H9 (cell line): ENCODE data around the gene CNPY2. TPM values are rescaled to one million over a fixed set of nuclear protein-coding genes. Genes with fewer than 3 reads are reported as not detected.
A peak's percentile ranks its signal among the peaks of the same experiment; 100 is the strongest.
"Not testable (repeated sequence)": the region's sequence is repeated elsewhere in the genome, so short reads cannot be mapped to it uniquely, and the experiment has no call there.

ENCODE experiments used
- DNase-seq: peaks from one replicate; pipeline ENCODE4 v3.0.0-alpha.2; 2017
- H2AFZ ChIP-seq: one replicate; pipeline ENCODE4 v1.6.1; 2013; ENCODE audit warnings: mild to moderate bottlenecking, low read length, control low read depth, moderate library complexity
- H2AK5ac ChIP-seq: 2 replicates; pipeline ENCODE4 v1.6.1; 2013; ENCODE audit warnings: low read length, control low read depth, mixed read lengths; ENCODE audit not compliant: insufficient read length
- H2BK120ac ChIP-seq: one replicate; pipeline ENCODE4 v1.6.1; 2013; ENCODE audit warnings: low read depth, mild to moderate bottlenecking, low read length, control low read depth, inconsistent platforms; ENCODE audit not compliant: poor library complexity, severe bottlenecking
- H2BK12ac ChIP-seq: 2 replicates; pipeline ENCODE4 v1.6.1; 2013; ENCODE audit warnings: low read length, control low read depth, mixed read lengths, low read depth; ENCODE audit not compliant: insufficient read length
- H2BK15ac ChIP-seq: 2 replicates; pipeline ENCODE4 v1.6.1; 2013; ENCODE audit warnings: low read depth, low read length, control low read depth
- H2BK20ac ChIP-seq: one replicate; pipeline ENCODE4 v1.6.1; 2013; ENCODE audit warnings: low read depth, mild to moderate bottlenecking, low read length, control low read depth, inconsistent platforms; ENCODE audit not compliant: poor library complexity, severe bottlenecking
- H2BK5ac ChIP-seq: 2 replicates; pipeline ENCODE4 v1.6.1; 2013; ENCODE audit warnings: low read length, control low read depth, mixed read lengths; ENCODE audit not compliant: insufficient read length
- H3K14ac ChIP-seq: 2 replicates; pipeline ENCODE4 v1.6.1; 2013; ENCODE audit warnings: low read length, control low read depth; ENCODE audit not compliant: insufficient read depth
- H3K18ac ChIP-seq: 2 replicates; pipeline ENCODE4 v1.6.1; 2013; ENCODE audit warnings: low read depth, mild to moderate bottlenecking, mixed read lengths, low read length, control low read depth; ENCODE audit not compliant: insufficient read length
- H3K23ac ChIP-seq: 2 replicates; pipeline ENCODE4 v1.6.1; 2013; ENCODE audit warnings: low read length, control low read depth, mixed read lengths, low read depth; ENCODE audit not compliant: insufficient read length
- H3K23me2 ChIP-seq: 2 replicates; pipeline ENCODE4 v1.6.1; 2013; ENCODE audit warnings: low read depth, mild to moderate bottlenecking, mixed read lengths, low read length, control low read depth; ENCODE audit not compliant: insufficient read length, poor library complexity, severe bottlenecking
- H3K27ac ChIP-seq: 2 replicates; pipeline ENCODE4 v1.5.1; 2013; ENCODE audit warnings: low read length, control low read depth, mixed read lengths, low read depth; ENCODE audit not compliant: insufficient read length
- H3K27me3 ChIP-seq: 2 replicates; pipeline ENCODE4 v1.6.1; 2013; ENCODE audit warnings: low read length, control low read depth, inconsistent platforms; ENCODE audit not compliant: insufficient read depth
- H3K4ac ChIP-seq: 2 replicates; pipeline ENCODE4 v1.6.1; 2013; ENCODE audit warnings: low read depth, mild to moderate bottlenecking, control low read depth, inconsistent platforms, low read length, moderate library complexity
- H3K4me1 ChIP-seq: 2 replicates; pipeline ENCODE4 v1.6.1; 2013; ENCODE audit warnings: low read length, control low read depth, inconsistent platforms; ENCODE audit not compliant: insufficient read depth
- H3K4me2 ChIP-seq: 2 replicates; pipeline ENCODE4 v1.6.1; 2013; ENCODE audit warnings: low read length, control low read depth, mixed read lengths; ENCODE audit not compliant: insufficient read length, insufficient read depth
- H3K56ac ChIP-seq: 2 replicates; pipeline ENCODE4 v1.6.1; 2013; ENCODE audit warnings: low read depth, mild to moderate bottlenecking, mixed read lengths, low read length, control low read depth; ENCODE audit not compliant: insufficient read length
- H3K79me1 ChIP-seq: 2 replicates; pipeline ENCODE4 v1.6.1; 2013; ENCODE audit warnings: low read depth, mild to moderate bottlenecking, moderate library complexity, low read length, control low read depth, inconsistent platforms; ENCODE audit not compliant: insufficient read depth, poor library complexity, severe bottlenecking
- H3K79me2 ChIP-seq: 2 replicates; pipeline ENCODE4 v1.6.1; 2013; ENCODE audit warnings: low read length, control low read depth, inconsistent platforms; ENCODE audit not compliant: insufficient read depth
- H3K9ac ChIP-seq: 2 replicates; pipeline ENCODE4 v1.6.1; 2013; ENCODE audit warnings: low read length, control low read depth, mixed read lengths; ENCODE audit not compliant: insufficient read length; ENCODE audit errors: extremely low read depth
- H3K9me3 ChIP-seq: one replicate; pipeline ENCODE4 v1.6.1; 2013; ENCODE audit warnings: low read depth, low read length, inconsistent platforms; ENCODE audit not compliant: control insufficient read depth
- H3T11ph ChIP-seq: one replicate; pipeline ENCODE4 v1.6.1; 2013; ENCODE audit warnings: mild to moderate bottlenecking, low read length, control low read depth, inconsistent platforms
- H4K20me1 ChIP-seq: one replicate; pipeline ENCODE4 v1.6.1; 2013; ENCODE audit not compliant: control insufficient read depth, insufficient read length, insufficient read depth
- H4K5ac ChIP-seq: 2 replicates; pipeline ENCODE4 v1.6.1; 2013; ENCODE audit warnings: low read depth, mild to moderate bottlenecking, mixed read lengths, low read length, control low read depth; ENCODE audit not compliant: insufficient read length
- H4K8ac ChIP-seq: replicated peaks from 2 replicates; pipeline ENCODE4 v1.6.1; 2013; ENCODE audit warnings: low read length, control low read depth, mixed read lengths, low read depth; ENCODE audit not compliant: insufficient read length
- H4K91ac ChIP-seq: 2 replicates; pipeline ENCODE4 v1.6.1; 2013; ENCODE audit warnings: low read depth, mild to moderate bottlenecking, moderate library complexity, mixed read lengths, low read length, control low read depth; ENCODE audit not compliant: insufficient read length
- H3K27ac Mint-ChIP-seq, 3 experiments: 2 replicates in 2 of 3; 3 replicates in 1 of 3; pipeline ENCODE4 v1.8.0; 2020 to 2021; ENCODE audit warnings: mixed read lengths in 3 of 3, mild to moderate bottlenecking in 1 of 3, moderate library complexity in 1 of 3
- H3K27me3 Mint-ChIP-seq: 2 replicates; pipeline ENCODE4 v1.8.0; 2021; ENCODE audit warnings: low read depth, mild to moderate bottlenecking, moderate library complexity, mixed read lengths
- H3K36me3 Mint-ChIP-seq, 3 experiments: 2 replicates in 2 of 3; 3 replicates in 1 of 3; pipeline ENCODE4 v1.8.0; 2020 to 2021; ENCODE audit warnings: low read depth in 3 of 3, mixed read lengths in 3 of 3; ENCODE audit not compliant: insufficient read depth in 1 of 3
- H3K4me1 Mint-ChIP-seq, 2 experiments: 2 replicates each; pipeline ENCODE4 v1.8.0; 2020; ENCODE audit warnings: mixed read lengths in 2 of 2
- H3K4me3 Mint-ChIP-seq, 2 experiments: 2 replicates in 1 of 2; 3 replicates in 1 of 2; pipeline ENCODE4 v1.8.0; 2020 to 2021; ENCODE audit warnings: mild to moderate bottlenecking in 2 of 2, mixed read lengths in 2 of 2, moderate library complexity in 1 of 2
- H3K9me3 Mint-ChIP-seq, 2 experiments: 2 replicates in 1 of 2; 3 replicates in 1 of 2; pipeline ENCODE4 v1.8.0; 2020; ENCODE audit warnings: mild to moderate bottlenecking in 2 of 2, mixed read lengths in 2 of 2, moderate library complexity in 1 of 2
- CTCF ChIP-seq: fragments of 200-600 bp; sonication (generic); conservative IDR thresholded peaks from 3 replicates; pipeline ENCODE4 v1.8.0; 2021; ENCODE audit warnings: antibody characterized with exemption, mild to moderate bottlenecking
- WGBS: extraction: QIAGEN DNeasy Blood & Tissue Kit; methylation state at CpG from one replicate; pipeline ENCODE4 v1.1.7; 2013; ENCODE audit warnings: missing lambda C conversion rate, low lambda C conversion rate, mixed read lengths; ENCODE audit not compliant: insufficient read length; ENCODE audit errors: extremely low coverage; 5-methylcytosine and 5-hydroxymethylcytosine counted together
- total RNA-seq: library from RNA; stranded (reverse); gene quantifications from 2 replicates; pipeline ENCODE4 v1.2.1, GENCODE V29; 2021

Gene CNPY2
- total RNA-seq, 1 experiment from 2014 or later: 221 TPM

DNA sequence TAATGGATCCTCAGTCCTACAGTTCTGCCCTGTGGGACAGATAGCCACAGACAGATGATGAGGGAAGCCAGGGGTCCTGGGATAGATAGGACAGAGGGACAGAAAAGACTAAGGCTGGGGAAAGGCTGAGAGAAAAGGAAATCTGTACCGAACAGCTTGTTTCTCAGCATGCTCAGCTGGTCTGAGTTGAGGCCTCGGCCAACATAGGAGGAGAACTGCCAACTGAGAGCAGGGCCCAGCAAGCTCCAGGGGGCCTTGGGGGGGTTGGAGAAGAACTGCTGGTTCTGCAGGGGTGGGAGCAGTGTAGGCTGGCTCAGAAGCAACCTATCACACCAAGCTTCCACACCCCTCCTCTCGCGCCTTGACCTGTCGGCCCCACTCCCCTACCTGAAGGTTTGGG lies 33.0 kb upstream of the CNPY2 start:
- H2BK120ac ChIP-seq: no peak overlapping the region
- no peak overlapping the region for H3K4me3 Mint-ChIP-seq
- H4K20me1 ChIP-seq: no peaks in the 10 kb centered on the region
- no peak overlapping the region for H2BK5ac ChIP-seq
- H3K9ac ChIP-seq: no peak overlapping the region
- no CpG with 5 or more reads among the region's 5 CpGs for WGBS
- no peak overlapping the region for H2AFZ ChIP-seq
- no peak for TF ChIP-seq CTCF
- no peaks in the 10 kb centered on the region for H3K79me1 ChIP-seq
- no peak overlapping the region for H4K91ac ChIP-seq
- no peaks in the 10 kb centered on the region for H3K4me1 ChIP-seq
- no peak overlapping the region for H2BK15ac ChIP-seq
- H3K27ac Mint-ChIP-seq: no peak overlapping the region
- H3K27me3 ChIP-seq: no peaks in the 10 kb centered on the region
- no peak overlapping the region for H3K14ac ChIP-seq
- no peak overlapping the region for H3K27ac ChIP-seq
- DNase-seq: no peak
- no peak overlapping the region for H3K18ac ChIP-seq
- H3K4me2 ChIP-seq: no peak overlapping the region
- H4K5ac ChIP-seq: no peak overlapping the region
- no peak overlapping the region for H3K23ac ChIP-seq
- no peaks in the 10 kb centered on the region for H3K4me1 Mint-ChIP-seq
- H3K79me2 ChIP-seq: no peaks in the 10 kb centered on the region
- no peaks in the 10 kb centered on the region for H3K23me2 ChIP-seq
- no peak overlapping the region for H2AK5ac ChIP-seq
- no peak overlapping the region for H3T11ph ChIP-seq
- H3K9me3 ChIP-seq: no peaks in the 10 kb centered on the region
- H3K56ac ChIP-seq: no peak overlapping the region
- no peak overlapping the region for H2BK20ac ChIP-seq
- H3K9me3 Mint-ChIP-seq: no peaks in the 10 kb centered on the region
- no peaks in the 10 kb centered on the region for H3K27me3 Mint-ChIP-seq
- peaks cover 13 to 78% (median 61%) of the 10 kb centered on the region in 3 experiments; a peak in 6 of 7 replicates for H3K36me3 Mint-ChIP-seq
- H4K8ac ChIP-seq: no peak overlapping the region
- no peak overlapping the region for H2BK12ac ChIP-seq
- H3K4ac ChIP-seq: no peak overlapping the region

GRCh38 chr12:56347255-56347654 lies 31.5 kb upstream of the CNPY2 start:
- H4K5ac ChIP-seq, H3K4me3 Mint-ChIP-seq, H3K4ac ChIP-seq, H2BK12ac ChIP-seq, H3K23me2 ChIP-seq, H3K9ac ChIP-seq, H3K14ac ChIP-seq, H4K8ac ChIP-seq, H3K79me1 ChIP-seq, H4K91ac ChIP-seq, H3K27ac ChIP-seq, H3T11ph ChIP-seq, H3K56ac ChIP-seq, H2AK5ac ChIP-seq, H3K4me2 ChIP-seq, DNase-seq, H3K18ac ChIP-seq, H2BK15ac ChIP-seq, H4K20me1 ChIP-seq, H3K27me3 ChIP-seq, H3K27me3 Mint-ChIP-seq, H3K9me3 ChIP-seq, H2BK20ac ChIP-seq, H3K9me3 Mint-ChIP-seq, H2BK120ac ChIP-seq, H3K4me1 ChIP-seq, H2AFZ ChIP-seq, H2BK5ac ChIP-seq, H3K79me2 ChIP-seq, H3K23ac ChIP-seq, H3K4me1 Mint-ChIP-seq: not testable (repeated sequence)
- no CpG with 5 or more reads among the region's 9 CpGs for WGBS
- H3K36me3 Mint-ChIP-seq: peaks cover 15 to 83% (median 74%) of the 10 kb centered on the region in 3 experiments; a peak in 6 of 7 replicates
- 0 out of 7 replicates have a peak overlapping the region, but pooled peaks of 1 of the 3 experiments have one; percentile 34 for H3K27ac Mint-ChIP-seq
